Activated CD8-positive, alpha-beta T cell treated with anti-CD3 and anti-CD28 coated beads for 36 hours (primary cell): ENCODE results near the gene ANKRD33. TPM values are rescaled to one million over a fixed set of nuclear protein-coding genes. Genes with fewer than 3 reads are reported as not detected.

Source experiments
- ATAC-seq: fragments of 200-7000 bp; cut with Tn5 transposase; one replicate; pipeline ENCODE4 v1.10.0; 2021; ENCODE audit warnings: mild to moderate bottlenecking, moderate library complexity
- CTCF ChIA-PET: fragments of 350-600 bp; sonication (Branson Sonifier 250); formaldehyde crosslinking; loops from one replicate; lab custom pipeline; 2021; ENCODE audit warnings: antibody characterized with exemption; lab: Charles Lee
- POLR2A ChIA-PET: fragments of 350-600 bp; sonication (Branson Sonifier 250); formaldehyde crosslinking; loops from one replicate; lab custom pipeline; 2021; ENCODE audit warnings: antibody characterized with exemption; lab: Charles Lee
- DNase-seq: peaks from one replicate; pipeline ENCODE4 v3.0.0-alpha.2; 2020
- H3K27ac Mint-ChIP-seq: one replicate; pipeline ENCODE4 v1.8.0; 2021; ENCODE audit warnings: mild to moderate bottlenecking, mixed read lengths
- H3K27me3 Mint-ChIP-seq: one replicate; pipeline ENCODE4 v1.8.0; 2021; ENCODE audit warnings: mixed read lengths
- H3K36me3 Mint-ChIP-seq: one replicate; pipeline ENCODE4 v1.8.0; 2021; ENCODE audit warnings: low read depth, mixed read lengths
- H3K4me1 Mint-ChIP-seq: one replicate; pipeline ENCODE4 v1.8.0; 2021; ENCODE audit warnings: low read depth, mixed read lengths
- H3K4me3 Mint-ChIP-seq: one replicate; pipeline ENCODE4 v1.8.0; 2021; ENCODE audit warnings: mild to moderate bottlenecking, moderate library complexity, mixed read lengths
- H3K9me3 Mint-ChIP-seq: one replicate; pipeline ENCODE4 v1.8.0; 2021; ENCODE audit warnings: mixed read lengths
- intact Hi-C: fragments of 100-400 bp; cut with micrococcal nuclease; formaldehyde crosslinking; loops from one replicate; pipeline ENCODE4 v1.10.0; 2022
- total RNA-seq, 2 experiments: library from RNA; stranded (reverse); gene quantifications; one replicate each; pipeline ENCODE4 v1.2.3, GENCODE V29; 2021
- TF ChIP-seq, protein P1 (sequence below): fragments of 200-600 bp; IDR thresholded peaks from one replicate; pipeline ENCODE4 v1.8.0; 2022; ENCODE audit warnings: antibody characterized with exemption, mild to moderate bottlenecking

The ANKRD33 gene
- total RNA-seq, 2 experiments from 2014 or later, result not detected

GRCh38 chr12:51860986-51861385 lies 26.9 kb upstream of the ANKRD33 start:
- Mint-ChIP-seq H3K4me3 (no peak overlapping the region), H3K9me3 (no peaks in the 10 kb centered on the region), H3K36me3 (no peaks in the 10 kb centered on the region), H3K27me3 (peaks cover 44% of the 10 kb centered on the region), H3K27ac (no peak overlapping the region), H3K4me1 (peaks cover 6% of the 10 kb centered on the region)
- DNase-seq (no peak), ATAC-seq (no peak)
- TF ChIP-seq, protein P1, sequence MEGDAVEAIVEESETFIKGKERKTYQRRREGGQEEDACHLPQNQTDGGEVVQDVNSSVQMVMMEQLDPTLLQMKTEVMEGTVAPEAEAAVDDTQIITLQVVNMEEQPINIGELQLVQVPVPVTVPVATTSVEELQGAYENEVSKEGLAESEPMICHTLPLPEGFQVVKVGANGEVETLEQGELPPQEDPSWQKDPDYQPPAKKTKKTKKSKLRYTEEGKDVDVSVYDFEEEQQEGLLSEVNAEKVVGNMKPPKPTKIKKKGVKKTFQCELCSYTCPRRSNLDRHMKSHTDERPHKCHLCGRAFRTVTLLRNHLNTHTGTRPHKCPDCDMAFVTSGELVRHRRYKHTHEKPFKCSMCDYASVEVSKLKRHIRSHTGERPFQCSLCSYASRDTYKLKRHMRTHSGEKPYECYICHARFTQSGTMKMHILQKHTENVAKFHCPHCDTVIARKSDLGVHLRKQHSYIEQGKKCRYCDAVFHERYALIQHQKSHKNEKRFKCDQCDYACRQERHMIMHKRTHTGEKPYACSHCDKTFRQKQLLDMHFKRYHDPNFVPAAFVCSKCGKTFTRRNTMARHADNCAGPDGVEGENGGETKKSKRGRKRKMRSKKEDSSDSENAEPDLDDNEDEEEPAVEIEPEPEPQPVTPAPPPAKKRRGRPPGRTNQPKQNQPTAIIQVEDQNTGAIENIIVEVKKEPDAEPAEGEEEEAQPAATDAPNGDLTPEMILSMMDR, result no peak
- POLR2A ChIA-PET, result no interaction called here
- CTCF ChIA-PET, result interaction anchor here (1.8 kb wide), 1 partner anchor 14 kb away, joined by 9 read pairs; no protein-coding TSS in a partner anchor
- intact Hi-C loops, result no loop called here

DNA sequence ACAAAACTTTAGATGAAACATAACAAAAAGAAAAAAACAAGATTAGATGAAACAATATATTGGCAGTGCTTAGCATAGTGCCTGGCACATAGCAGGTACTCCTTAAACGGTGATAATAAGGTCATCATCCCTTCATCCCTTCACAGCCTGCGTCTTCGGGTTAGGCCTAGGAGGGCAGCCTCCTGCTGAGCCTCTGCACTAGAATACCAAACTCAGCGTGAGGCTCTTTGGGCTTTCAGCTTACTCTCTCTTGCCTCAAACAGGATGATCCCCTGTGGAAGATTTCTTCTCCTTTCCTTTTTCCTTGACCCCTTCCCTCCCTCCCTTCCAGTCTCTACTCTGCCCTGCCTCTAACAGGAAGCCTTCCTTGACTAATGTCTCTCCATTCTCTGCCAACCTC lies 25.0 kb upstream of the ANKRD33 start:
- ATAC-seq, result no peak
- no peaks in the 10 kb centered on the region for H3K9me3 Mint-ChIP-seq
- H3K27me3 Mint-ChIP-seq, result peaks cover 42% of the 10 kb centered on the region
- TF ChIP-seq, protein P1, result no peak
- CTCF ChIA-PET, result interaction anchor here (0.5 to 2.4 kb wide), 5 partner anchors 12 to 218 kb away, joined by 3 to 20 read pairs (median 9); no protein-coding TSS in a partner anchor
- H3K36me3 Mint-ChIP-seq, result no peaks in the 10 kb centered on the region
- DNase-seq, result no peak
- intact Hi-C loops, result no loop called here
- H3K4me3 Mint-ChIP-seq, result no peak overlapping the region
- POLR2A ChIA-PET, result interaction anchor here (0.6 kb wide), 1 partner anchor 245 kb away, joined by 4 read pairs; no protein-coding TSS in a partner anchor
- H3K4me1 Mint-ChIP-seq, result peaks cover 6% of the 10 kb centered on the region
- no peak overlapping the region for H3K27ac Mint-ChIP-seq

- peaks cover 9% of the 10 kb centered on the region for H3K4me1 Mint-ChIP-seq
- intact Hi-C loops, result no loop called here
- peak overlapping the region; percentile 21 for H3K4me3 Mint-ChIP-seq
- H3K27ac Mint-ChIP-seq, result no peak overlapping the region
- no peak for ATAC-seq
- H3K27me3 Mint-ChIP-seq, result peaks cover 47% of the 10 kb centered on the region
- H3K36me3 Mint-ChIP-seq, result no peaks in the 10 kb centered on the region
- H3K9me3 Mint-ChIP-seq, result no peaks in the 10 kb centered on the region
- CTCF ChIA-PET, result interaction anchor here (0.5 to 2.4 kb wide), 4 partner anchors 11 to 218 kb away, joined by 3 to 20 read pairs (median 6); no protein-coding TSS in a partner anchor
- TF ChIP-seq, protein P1, result no peak
- no peak for DNase-seq
- POLR2A ChIA-PET, result interaction anchor here (0.6 to 1.3 kb wide), 2 partner anchors 18 to 245 kb away, joined by 4 read pairs; no protein-coding TSS in a partner anchor
Measured at GRCh38 chr12:51863363-51863932, 24.5 kb upstream of the ANKRD33 start.

DNA sequence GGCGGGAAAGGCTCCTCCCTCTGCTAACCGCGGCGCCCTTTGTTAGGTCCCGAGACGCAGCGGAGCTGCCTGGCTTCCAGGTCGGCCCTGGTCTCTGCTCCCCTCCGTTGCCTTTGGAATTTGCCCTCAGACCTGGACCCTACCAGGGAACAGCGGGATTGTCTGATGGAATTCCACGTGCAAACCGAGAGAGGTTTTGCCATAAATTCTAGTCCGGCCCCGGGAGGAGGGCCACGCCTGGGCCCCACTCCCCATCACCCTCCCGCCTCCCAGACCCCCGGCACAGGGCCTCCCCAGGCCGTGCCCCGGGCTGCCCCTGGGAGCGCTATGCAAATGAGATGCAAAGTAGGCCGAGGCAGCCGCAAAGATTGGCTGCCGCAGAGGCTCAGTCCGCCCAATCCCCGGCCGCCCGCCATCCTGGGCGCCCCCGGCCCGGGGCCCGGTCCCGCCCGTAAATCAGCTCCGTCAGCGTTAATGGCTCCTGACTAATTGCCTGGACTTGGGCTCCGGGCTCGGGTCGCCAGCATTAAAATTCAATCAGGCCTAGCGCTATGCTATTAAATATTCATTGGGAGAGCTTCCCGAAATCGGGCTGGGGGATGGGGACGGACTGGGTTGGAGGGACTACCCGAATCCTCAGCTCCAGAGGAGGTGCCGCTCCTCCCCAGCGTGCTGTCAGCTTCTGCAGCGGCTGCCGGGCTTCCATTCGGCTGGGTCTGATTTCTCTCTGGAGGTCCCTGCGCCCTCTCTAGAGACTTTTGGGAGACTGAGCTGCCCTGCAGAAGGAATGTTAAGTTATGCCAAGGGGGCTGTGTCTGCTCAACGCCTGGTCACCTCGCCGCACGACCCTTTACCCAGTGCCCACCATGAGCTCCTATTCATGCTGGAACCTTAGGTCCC lies 23.7 kb upstream of the ANKRD33 start:
- H3K27ac Mint-ChIP-seq, result no peak overlapping the region
- ChIA-PET CTCF (interaction anchor here (1.1 to 2.4 kb wide), 5 partner anchors 10 to 443 kb away, joined by 3 to 20 read pairs (median 5); no protein-coding TSS in a partner anchor), POLR2A (interaction anchor here (0.7 to 1.3 kb wide), 2 partner anchors 19 to 36 kb away, joined by 3 to 4 read pairs; no protein-coding TSS in a partner anchor)
- H3K36me3 Mint-ChIP-seq, result no peaks in the 10 kb centered on the region
- peaks cover 53% of the 10 kb centered on the region for H3K27me3 Mint-ChIP-seq
- ATAC-seq (peak; percentile 84), DNase-seq (peak; percentile 61)
- intact Hi-C loops, result no loop called here
- H3K4me3 Mint-ChIP-seq, result peak overlapping the region; percentile 43
- TF ChIP-seq, protein P1, result no peak
- no peaks in the 10 kb centered on the region for H3K9me3 Mint-ChIP-seq
- peaks cover 13% of the 10 kb centered on the region for H3K4me1 Mint-ChIP-seq
